CD14-positive monocyte (primary cell): Measurements from ENCODE around the gene DPF1. TPM values are rescaled to one million over a fixed set of nuclear protein-coding genes. Genes with fewer than 3 reads are reported as not detected.

Experiments used
- DNase-seq, 3 donors: peaks; one replicate each; pipeline ENCODE4 v3.0.0-alpha.2; 2011 to 2022
- H2AFZ ChIP-seq: 2 replicates; pipeline ENCODE4 v1.6.0; 2012; ENCODE audit warnings: mild to moderate bottlenecking, low read depth, low read length, inconsistent platforms; ENCODE audit not compliant: insufficient read depth, poor library complexity, severe bottlenecking
- H3K27ac ChIP-seq, 2 donors: 1 replicate in 1 of 2; 2 replicates in 1 of 2; pipeline ENCODE4 v1.5.1; 2012 to 2013; ENCODE audit warnings: low read length in 2 of 2, control low read depth in 1 of 2, inconsistent platforms in 1 of 2, low read depth in 1 of 2, mild to moderate bottlenecking in 1 of 2
- H3K27me3 ChIP-seq, 2 donors: one replicate each; pipeline versions ENCODE4 v1.6.0 to v1.6.1; 2011 to 2013; ENCODE audit warnings: low read length in 2 of 2; ENCODE audit not compliant: control insufficient read depth in 2 of 2, insufficient read depth in 2 of 2
- H3K36me3 ChIP-seq, 2 donors: replicated peaks in 1 of 2; 1 replicate in 1 of 2; 2 replicates in 1 of 2; pipeline versions ENCODE4 v1.5.1 to v1.6.1; 2012 to 2013; ENCODE audit warnings: low read length in 2 of 2, control low read depth in 1 of 2, inconsistent platforms in 1 of 2, mild to moderate bottlenecking in 1 of 2; ENCODE audit not compliant: insufficient read depth in 2 of 2, control insufficient read depth in 1 of 2
- H3K4me1 ChIP-seq, 2 donors: 1 replicate in 1 of 2; 2 replicates in 1 of 2; pipeline versions ENCODE4 v1.5.1 to v1.6.1; 2012 to 2013; ENCODE audit warnings: low read length in 2 of 2, control low read depth in 1 of 2, inconsistent platforms in 1 of 2, mild to moderate bottlenecking in 1 of 2, moderate library complexity in 1 of 2; ENCODE audit not compliant: insufficient read depth in 2 of 2, control insufficient read depth in 1 of 2
- H3K4me2 ChIP-seq: replicated peaks from 2 replicates; pipeline ENCODE3; 2012; ENCODE audit warnings: low read length, moderate library complexity, mild to moderate bottlenecking; ENCODE audit not compliant: poor library complexity, severe bottlenecking; ENCODE audit errors: extremely low read depth
- H3K4me3 ChIP-seq, 3 experiments: fragments of 200-600 bp in 1 of 3; sonication (generic) in 1 of 3; replicated peaks in 1 of 3; 1 replicate in 2 of 3; 2 replicates in 1 of 3; pipeline ENCODE4 v1.5.1; 2011 to 2013; ENCODE audit warnings: low read length in 3 of 3, mild to moderate bottlenecking in 3 of 3, control low read depth in 2 of 3, low read depth in 2 of 3, inconsistent platforms in 1 of 3, moderate library complexity in 1 of 3
- H3K79me2 ChIP-seq: 2 replicates; pipeline ENCODE4 v1.6.0; 2012; ENCODE audit warnings: mild to moderate bottlenecking, control low read depth, inconsistent platforms, low read length, moderate library complexity; ENCODE audit not compliant: insufficient read depth
- H3K9ac ChIP-seq: 2 replicates; pipeline ENCODE4 v1.6.0; 2017; ENCODE audit warnings: low read length, mild to moderate bottlenecking; ENCODE audit not compliant: insufficient read depth, poor library complexity, severe bottlenecking
- H3K9me3 ChIP-seq, 2 donors: replicated peaks in 1 of 2; 1 replicate in 1 of 2; 2 replicates in 1 of 2; pipeline versions ENCODE4 v1.5.1 to v1.6.1; 2012 to 2013; ENCODE audit warnings: low read length in 2 of 2, control low read depth in 1 of 2; ENCODE audit not compliant: control insufficient read depth in 1 of 2, insufficient read depth in 1 of 2
- H4K20me1 ChIP-seq: 2 replicates; pipeline ENCODE4 v1.6.0; 2012; ENCODE audit warnings: mild to moderate bottlenecking, low read length, control low read depth, moderate library complexity; ENCODE audit not compliant: insufficient read depth
- H3K27ac Mint-ChIP-seq, 7 donors: one replicate each; pipeline ENCODE4 v1.8.0; 2020; ENCODE audit warnings: mild to moderate bottlenecking in 7 of 7, mixed read lengths in 7 of 7, moderate library complexity in 6 of 7, inconsistent platforms in 2 of 7
- H3K27me3 Mint-ChIP-seq, 3 donors: one replicate each; pipeline ENCODE4 v1.8.0; 2021 to 2022; ENCODE audit warnings: low read depth in 3 of 3, mild to moderate bottlenecking in 3 of 3, mixed read lengths in 3 of 3, moderate library complexity in 3 of 3, inconsistent platforms in 1 of 3
- H3K36me3 Mint-ChIP-seq, 2 donors: one replicate each; pipeline ENCODE4 v1.8.0; 2020; ENCODE audit warnings: mixed read lengths in 2 of 2, inconsistent platforms in 1 of 2, mild to moderate bottlenecking in 1 of 2
- H3K4me1 Mint-ChIP-seq: one replicate; pipeline ENCODE4 v1.8.0; 2020; ENCODE audit warnings: mild to moderate bottlenecking, mixed read lengths
- H3K4me3 Mint-ChIP-seq, 2 donors: one replicate each; pipeline ENCODE4 v1.8.0; 2020; ENCODE audit warnings: mild to moderate bottlenecking in 2 of 2, mixed read lengths in 2 of 2, moderate library complexity in 1 of 2
- H3K9me3 Mint-ChIP-seq, 7 donors: one replicate each; pipeline ENCODE4 v1.8.0; 2020 to 2022; ENCODE audit warnings: mixed read lengths in 7 of 7, mild to moderate bottlenecking in 6 of 7, moderate library complexity in 6 of 7, inconsistent platforms in 2 of 7
- WGBS: methylation state at CpG from one replicate; pipeline ENCODE4 v1.1.5; 2013; ENCODE audit warnings: missing lambda C conversion rate; ENCODE audit not compliant: insufficient coverage; 5-methylcytosine and 5-hydroxymethylcytosine counted together
- intact Hi-C, 2 donors: fragments of 100-400 bp; cut with micrococcal nuclease; formaldehyde crosslinking; loops; one replicate each; pipeline versions ENCODE4 v1.15.0 to v1.15.1; 2023
- polyA plus RNA-seq, 3 donors: library from polyadenylated mRNA; depleted of rRNA in 1 of 3; unstranded in 2 of 3; stranded (reverse) in 1 of 3; fragments of 300-500 nt in 2 of 3; fragments of >200 nt in 1 of 3; fragmentation: Illumina TruSeq in 2 of 3; gene quantifications; 1 replicate in 2 of 3; 2 replicates in 1 of 3; pipeline ENCODE4 v1.2.3, GENCODE V29; 2012 to 2021
- TF ChIP-seq, protein P1 (sequence below): fragments of 200-600 bp; IDR thresholded peaks from one replicate; pipeline ENCODE4 v1.8.0; 2022; ENCODE audit warnings: antibody characterized with exemption, mild to moderate bottlenecking

DPF1 gene
- polyA plus RNA-seq, 3 donors = not detected

DNA sequence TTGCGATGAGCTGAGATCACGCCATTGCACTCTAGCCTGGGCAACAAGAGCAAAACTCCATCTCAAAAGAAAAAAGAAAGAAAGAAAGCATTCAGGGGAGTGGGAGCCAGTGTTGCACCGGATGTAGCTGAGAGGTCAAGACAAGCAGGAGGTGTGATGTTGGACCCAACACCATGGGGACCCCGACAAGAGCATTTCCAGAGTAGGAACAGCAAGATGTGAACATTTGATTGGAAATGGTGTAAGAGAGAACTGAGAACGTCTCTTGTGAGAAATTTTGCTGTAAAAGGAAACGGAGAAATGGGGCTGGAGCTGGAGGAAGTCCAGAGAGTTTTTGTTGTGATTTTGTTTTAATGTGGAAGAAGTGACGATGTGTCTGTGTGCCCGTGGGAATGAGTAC is 15.8 kb upstream of the DPF1 start:
- H3K27me3 ChIP-seq = no peaks in the 10 kb centered on the region
- TF ChIP-seq, protein P1, sequence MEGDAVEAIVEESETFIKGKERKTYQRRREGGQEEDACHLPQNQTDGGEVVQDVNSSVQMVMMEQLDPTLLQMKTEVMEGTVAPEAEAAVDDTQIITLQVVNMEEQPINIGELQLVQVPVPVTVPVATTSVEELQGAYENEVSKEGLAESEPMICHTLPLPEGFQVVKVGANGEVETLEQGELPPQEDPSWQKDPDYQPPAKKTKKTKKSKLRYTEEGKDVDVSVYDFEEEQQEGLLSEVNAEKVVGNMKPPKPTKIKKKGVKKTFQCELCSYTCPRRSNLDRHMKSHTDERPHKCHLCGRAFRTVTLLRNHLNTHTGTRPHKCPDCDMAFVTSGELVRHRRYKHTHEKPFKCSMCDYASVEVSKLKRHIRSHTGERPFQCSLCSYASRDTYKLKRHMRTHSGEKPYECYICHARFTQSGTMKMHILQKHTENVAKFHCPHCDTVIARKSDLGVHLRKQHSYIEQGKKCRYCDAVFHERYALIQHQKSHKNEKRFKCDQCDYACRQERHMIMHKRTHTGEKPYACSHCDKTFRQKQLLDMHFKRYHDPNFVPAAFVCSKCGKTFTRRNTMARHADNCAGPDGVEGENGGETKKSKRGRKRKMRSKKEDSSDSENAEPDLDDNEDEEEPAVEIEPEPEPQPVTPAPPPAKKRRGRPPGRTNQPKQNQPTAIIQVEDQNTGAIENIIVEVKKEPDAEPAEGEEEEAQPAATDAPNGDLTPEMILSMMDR = no peak
- H3K4me1 ChIP-seq = no peaks in the 10 kb centered on the region
- no peak overlapping the region for H3K4me3 ChIP-seq
- intact Hi-C loops = loop anchor here in 1 of 2 donors (5.0 kb wide), 1 partner anchor 338 kb away; no protein-coding TSS in a partner anchor
- Mint-ChIP-seq H3K27me3 (peaks cover 8 to 12% (median 10%) of the 10 kb centered on the region in 3 donors), H3K4me3 (no peak overlapping the region), H3K27ac (peak overlapping the region in 2 of 7 donors; percentile 2 to 34), H3K36me3 (no peaks in the 10 kb centered on the region), H3K4me1 (peaks cover 5% of the 10 kb centered on the region), H3K9me3 (peaks cover 0 to 1% (median 0%) of the 10 kb centered on the region in 7 donors)
- 75% methylated on average over 7 of the region's 8 CpGs for WGBS
- no peaks in the 10 kb centered on the region for H3K36me3 ChIP-seq
- H3K4me2 ChIP-seq = no peak overlapping the region
- no peaks in the 10 kb centered on the region for H3K9me3 ChIP-seq
- no peak overlapping the region for H2AFZ ChIP-seq
- H4K20me1 ChIP-seq = no peaks in the 10 kb centered on the region
- H3K79me2 ChIP-seq = no peaks in the 10 kb centered on the region
- no peak overlapping the region for H3K9ac ChIP-seq
- DNase-seq = no peak
- no peak overlapping the region for H3K27ac ChIP-seq

DNA sequence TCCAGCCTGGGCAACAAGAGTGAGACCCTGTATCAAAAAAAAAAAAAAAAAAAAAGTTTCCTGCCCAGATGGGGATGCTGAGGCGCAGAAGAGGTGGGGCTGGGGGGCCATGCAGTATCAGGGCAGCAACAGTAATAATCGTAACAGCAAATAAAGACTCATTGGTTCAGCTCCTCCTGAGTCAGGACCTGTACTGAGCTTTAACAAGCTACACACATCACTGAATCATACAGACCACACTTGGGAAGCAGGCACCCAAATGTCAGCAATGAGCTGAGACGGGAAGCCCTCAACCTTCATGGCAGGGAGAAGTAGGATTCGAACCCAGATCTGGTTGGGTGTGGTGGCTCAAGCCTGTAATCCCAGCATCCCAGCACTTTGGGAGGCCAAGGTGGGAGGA is 10.6 kb upstream of the DPF1 start:
- Histone ChIP-seq H3K27me3 (peaks cover 14 to 24% of the 10 kb centered on the region in 2 donors), H3K4me2 (no peak overlapping the region), H3K36me3 (no peaks in the 10 kb centered on the region), H3K4me1 (no peaks in the 10 kb centered on the region), H3K9me3 (peaks cover 0 to 4% of the 10 kb centered on the region in 2 donors), H3K79me2 (no peaks in the 10 kb centered on the region), H4K20me1 (no peaks in the 10 kb centered on the region), H3K4me3 (no peak overlapping the region), H3K9ac (no peak overlapping the region), H3K27ac (no peak overlapping the region), H2AFZ (no peak overlapping the region)
- Mint-ChIP-seq H3K4me1 (no peaks in the 10 kb centered on the region), H3K27ac (no peak overlapping the region), H3K9me3 (peaks cover 0 to 11% (median 2%) of the 10 kb centered on the region in 7 donors), H3K4me3 (no peak overlapping the region), H3K36me3 (no peaks in the 10 kb centered on the region), H3K27me3 (peaks cover 21 to 37% (median 31%) of the 10 kb centered on the region in 3 donors)
- 100% methylated on average over 1 of the region's 4 CpGs for WGBS
- no peak for DNase-seq
- intact Hi-C loops = loop anchor here (5.0 kb wide), 2 partner anchors 138 to 332 kb away; partner anchors contain the start of gene PSMD8 (in 1 of the 2)
- TF ChIP-seq, protein P1 = no peak
